ENCODE data around the gene GTPBP1.

GTPBP1 gene

GRCh38 chr22:38753948-38754750 lies 48.4 kb downstream of the GTPBP1 start:
- in situ Hi-C loops (cut with MboI; ENCODE audit: low pct_unique_long_range_greater_than_20kb, low sequenced_read_pairs) = no loop called here
- no peak for DNase-seq

GRCh38 chr22:38754751-38755154 lies 49.0 kb downstream of the GTPBP1 start:
- in situ Hi-C loops (cut with MboI; ENCODE audit: low pct_unique_long_range_greater_than_20kb, low sequenced_read_pairs) = no loop called here
- DNase-seq = peak; percentile 74

DNA sequence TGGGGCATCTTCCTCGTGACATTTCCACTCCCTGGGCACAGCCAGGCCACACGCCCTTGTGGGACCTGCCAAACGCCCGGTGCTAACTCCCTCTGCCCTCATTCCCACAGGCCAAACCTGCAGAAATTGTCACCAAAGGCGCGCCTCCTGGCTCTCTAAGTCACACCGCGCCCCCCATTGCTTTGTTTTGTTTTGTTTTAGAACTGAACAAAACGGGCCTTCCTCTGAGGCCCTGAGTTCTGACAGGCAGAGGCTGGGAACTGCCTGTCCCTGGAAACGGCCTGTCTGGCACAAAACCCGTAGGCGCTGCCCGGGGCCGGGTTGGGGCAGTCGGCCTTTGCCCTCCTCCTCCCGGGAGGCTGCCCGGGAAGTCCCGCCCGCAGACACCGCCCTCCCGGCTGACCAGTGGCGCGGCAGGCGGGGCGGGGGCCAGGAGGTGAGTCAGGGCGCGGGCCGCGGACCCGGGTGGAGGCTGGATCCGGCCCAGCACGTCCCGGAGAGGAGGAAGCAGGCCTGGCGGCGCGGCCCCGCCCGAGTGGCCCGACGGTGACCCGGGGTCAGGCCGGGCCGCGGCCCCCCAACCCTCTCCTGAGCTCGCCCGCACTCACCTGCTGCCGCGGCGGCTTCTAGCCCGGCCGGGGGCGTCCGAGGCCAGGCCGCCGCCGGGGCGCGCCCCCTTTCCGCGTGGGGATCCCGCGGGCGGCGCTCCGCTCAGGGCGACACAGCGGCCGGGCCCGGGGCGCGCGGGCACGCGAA lies 49.6 kb downstream of the GTPBP1 start:
- DNase-seq = peak; percentile 51

DNA sequence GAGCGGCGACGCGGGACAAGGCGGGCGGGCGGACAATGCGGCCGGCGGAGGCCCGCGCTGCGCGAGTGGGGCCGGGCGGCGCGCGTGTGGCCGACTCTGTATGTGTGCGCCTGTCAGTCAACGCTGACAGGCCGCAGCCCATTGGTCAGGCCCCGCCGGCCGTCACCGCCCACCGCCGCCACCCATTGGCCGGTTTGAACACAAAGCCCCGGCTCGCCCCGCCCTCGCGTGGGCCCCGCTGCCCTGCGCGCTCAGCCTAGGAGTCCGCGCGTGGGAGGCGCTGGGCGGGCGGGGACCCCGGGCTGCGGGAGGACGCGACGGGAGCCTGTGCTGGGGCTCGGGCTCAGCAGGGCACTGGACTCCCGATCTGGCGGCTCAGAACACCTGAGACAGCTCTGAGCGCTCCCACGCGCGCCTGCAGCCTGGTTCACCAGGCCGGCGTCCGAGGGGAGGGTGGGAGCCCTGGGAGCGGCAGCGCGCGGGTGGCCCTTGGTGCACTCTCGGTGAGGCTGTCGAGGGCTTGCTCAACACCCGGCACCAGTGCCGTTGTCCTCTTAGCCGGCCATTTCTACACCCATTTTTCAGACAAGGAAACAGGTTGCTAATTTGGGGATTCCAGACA lies 50.3 kb downstream of the GTPBP1 start, which contains the start of gene SUN2:
Gene SUN2, minus strand, starts transcription at position 88 of the 622 bp plus-strand sequence. CDS start 3,370 bp downstream, outside the sequence.
- in situ Hi-C loops (cut with MboI; ENCODE audit: low pct_unique_long_range_greater_than_20kb, low sequenced_read_pairs) = no loop called here
- peak; percentile 87 for DNase-seq

More for the DNA sequence above, 49.6 kb downstream of the GTPBP1 start:
- in situ Hi-C loops (cut with MboI; ENCODE audit: low pct_unique_long_range_greater_than_20kb, low sequenced_read_pairs) = no loop called here

- peak; percentile 26 for DNase-seq
- in situ Hi-C loops (cut with MboI; ENCODE audit: low pct_unique_long_range_greater_than_20kb, low sequenced_read_pairs) = no loop called here
Measured at GRCh38 chr22:38756711-38757463, 51.1 kb downstream of the GTPBP1 start.

- in situ Hi-C loops (cut with MboI; ENCODE audit: low pct_unique_long_range_greater_than_20kb, low sequenced_read_pairs) = no loop called here
- no peak for DNase-seq
Measured at GRCh38 chr22:38757464-38757757, 51.7 kb downstream of the GTPBP1 start.

DNA sequence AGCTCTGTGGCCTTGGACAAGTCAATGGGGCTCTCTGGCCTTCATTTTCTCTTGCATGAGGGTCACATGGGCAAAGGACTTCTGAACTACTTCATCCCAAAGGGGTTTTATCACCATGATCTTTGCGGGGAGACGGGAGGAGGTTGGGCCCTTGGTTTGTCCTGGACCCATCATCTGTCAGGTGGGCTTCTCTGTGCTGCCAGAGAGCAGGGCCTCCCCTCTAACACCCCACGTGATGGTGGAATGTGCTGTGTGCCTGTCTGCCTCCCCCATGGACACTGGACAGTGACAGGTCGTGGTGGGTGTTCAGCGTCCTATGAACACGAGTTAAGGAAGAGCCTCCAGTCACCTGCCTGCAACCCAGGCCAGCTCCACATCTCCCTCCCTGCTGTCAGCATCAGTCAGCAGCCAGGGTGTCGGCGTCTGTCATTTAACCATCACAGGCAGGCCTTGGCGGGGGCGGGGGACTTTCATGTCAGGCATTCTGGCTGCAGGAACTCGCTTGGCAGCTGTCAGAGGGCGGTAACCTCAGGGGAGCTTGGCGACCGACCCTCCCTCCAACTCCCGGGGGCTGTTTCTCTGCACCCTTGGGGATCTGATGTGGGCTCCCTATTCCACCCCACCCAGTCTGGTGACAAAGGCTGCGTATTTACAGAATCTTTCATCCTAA lies 52.7 kb downstream of the GTPBP1 start:
- DNase-seq = no peak
- in situ Hi-C loops (cut with MboI; ENCODE audit: low pct_unique_long_range_greater_than_20kb, low sequenced_read_pairs) = no loop called here

DNA sequence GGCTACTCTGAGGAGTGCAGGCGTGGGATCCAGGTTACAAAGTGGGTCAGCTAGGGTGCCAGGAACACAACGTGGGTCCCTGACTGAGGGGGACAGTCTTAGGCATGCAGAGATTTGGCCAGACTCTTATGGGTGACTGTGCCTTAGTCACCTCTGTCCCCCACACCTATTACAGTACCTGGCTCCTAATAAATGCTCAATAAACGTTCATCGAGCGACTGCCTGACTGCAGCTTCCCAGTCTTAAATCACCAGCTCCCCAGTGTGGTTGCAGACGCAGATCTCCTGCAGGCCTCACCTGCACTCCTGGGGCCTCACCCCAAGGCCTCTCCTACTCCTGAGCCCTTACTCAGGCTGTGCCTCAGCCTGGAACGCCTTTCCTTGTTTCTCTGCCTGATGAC lies 53.3 kb downstream of the GTPBP1 start:
- no peak for DNase-seq
- in situ Hi-C loops (cut with MboI; ENCODE audit: low pct_unique_long_range_greater_than_20kb, low sequenced_read_pairs) = no loop called here

DNA sequence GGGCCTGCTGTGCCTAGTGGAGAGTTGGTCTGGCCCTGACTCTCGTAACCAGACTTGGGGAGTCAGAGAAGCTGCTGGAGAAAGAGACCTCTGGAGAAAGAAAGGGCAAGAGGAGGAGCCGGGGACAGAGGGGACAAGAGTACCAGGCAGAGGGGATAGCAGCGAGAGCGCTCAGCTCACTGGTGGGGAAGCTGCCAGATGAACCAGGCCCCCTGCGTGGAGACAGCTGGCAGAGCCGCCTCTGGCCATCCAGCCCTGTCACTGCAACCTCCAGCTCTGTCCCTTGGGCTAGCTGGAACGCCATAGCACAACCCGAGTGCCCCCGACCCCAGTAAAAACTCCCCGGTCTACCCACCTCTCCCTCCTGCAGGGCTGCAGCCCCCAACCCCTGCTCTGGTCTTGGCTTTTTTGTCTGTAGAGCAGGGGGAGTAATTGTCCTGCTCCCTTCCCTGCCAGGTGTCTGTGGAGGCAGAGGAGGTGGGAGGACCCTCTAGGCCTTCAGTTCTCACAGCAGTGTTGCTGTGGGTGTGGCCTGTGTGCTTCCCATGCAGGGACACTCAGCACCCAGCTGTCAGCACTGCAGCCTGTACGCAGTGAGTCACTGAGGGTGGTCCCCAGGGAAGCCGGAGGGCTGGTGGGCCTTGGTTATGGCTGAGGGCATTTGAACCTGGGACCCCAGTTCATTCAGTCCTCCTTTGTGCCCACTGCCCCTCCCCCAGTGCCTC lies 54.9 kb downstream of the GTPBP1 start:
- in situ Hi-C loops (cut with MboI; ENCODE audit: low pct_unique_long_range_greater_than_20kb, low sequenced_read_pairs) = no loop called here
- DNase-seq = no peak

DNA sequence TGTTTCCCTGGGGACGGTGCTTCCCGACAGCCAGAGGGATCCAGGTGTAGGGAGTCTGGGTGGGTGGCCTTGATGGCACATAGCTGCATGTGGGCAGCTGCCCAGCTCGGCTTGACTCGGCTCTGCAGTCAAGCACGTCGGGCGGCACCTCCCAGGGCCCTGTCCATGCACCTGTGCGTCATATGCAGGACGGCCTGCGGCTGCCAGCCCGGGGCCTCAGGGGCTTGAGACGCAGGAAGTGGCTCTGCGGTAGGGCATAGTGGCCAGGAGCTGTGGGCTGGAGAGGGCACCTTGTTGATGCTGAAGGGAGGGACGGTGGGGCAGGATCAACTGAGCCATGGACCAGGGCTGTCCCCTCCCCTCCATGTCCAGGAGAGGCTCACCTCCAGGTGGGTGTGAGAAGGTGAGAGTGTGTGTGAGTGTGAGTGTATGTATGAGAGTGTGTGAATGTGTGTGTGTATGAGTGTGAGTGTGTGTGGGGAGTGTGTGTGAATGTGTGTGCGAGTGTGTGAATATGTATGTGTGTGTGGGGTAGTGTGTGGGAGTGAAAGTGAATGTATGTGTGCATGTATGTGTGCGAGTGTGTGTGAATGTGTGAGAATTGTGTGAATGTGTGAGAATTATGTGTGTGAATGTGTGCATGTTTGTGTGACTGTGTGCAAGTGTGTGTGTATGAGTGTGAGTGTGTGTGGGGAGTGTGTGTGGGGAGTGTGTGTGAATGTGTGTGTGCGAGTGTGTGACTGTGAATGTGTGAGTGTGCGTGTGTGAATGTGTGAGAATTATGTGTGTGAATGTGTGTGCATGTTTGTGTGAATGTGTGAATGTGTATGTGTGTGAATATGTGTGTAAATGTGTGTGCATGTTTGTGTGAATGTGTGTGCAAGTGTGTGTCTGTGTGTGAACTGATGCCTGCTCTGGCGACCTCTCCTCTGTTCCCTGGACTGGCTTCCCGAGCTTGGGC lies 55.7 kb downstream of the GTPBP1 start:
- in situ Hi-C loops (cut with MboI; ENCODE audit: low pct_unique_long_range_greater_than_20kb, low sequenced_read_pairs) = no loop called here
- DNase-seq = no peak

DNA sequence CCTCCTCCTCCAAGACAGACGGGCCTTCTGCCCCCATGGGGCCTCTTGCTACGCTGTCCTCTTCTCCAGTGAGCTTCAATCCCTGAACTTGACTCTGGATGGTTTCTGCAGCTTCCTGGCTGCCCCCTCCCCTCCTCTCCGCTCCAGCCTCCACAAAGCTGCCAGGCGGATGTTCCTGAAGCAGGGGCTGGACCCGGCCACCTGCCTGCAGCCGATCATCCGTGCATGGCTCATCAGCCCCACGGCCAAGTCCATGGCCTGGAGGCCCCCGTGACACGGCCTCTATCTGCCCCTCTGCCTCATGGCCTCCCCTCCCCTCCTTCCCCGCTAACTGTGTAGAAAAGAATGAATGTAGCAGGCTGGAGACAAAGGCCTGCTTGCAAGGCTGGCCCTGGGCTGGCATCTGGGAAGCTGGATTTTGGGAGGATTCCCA lies 56.8 kb downstream of the GTPBP1 start:
- DNase-seq = no peak
- in situ Hi-C loops (cut with MboI; ENCODE audit: low pct_unique_long_range_greater_than_20kb, low sequenced_read_pairs) = no loop called here

- in situ Hi-C loops (cut with MboI; ENCODE audit: low pct_unique_long_range_greater_than_20kb, low sequenced_read_pairs) = no loop called here
- DNase-seq = peak; percentile 54
Measured at GRCh38 chr22:38766076-38766777, 60.5 kb downstream of the GTPBP1 start.

DNA sequence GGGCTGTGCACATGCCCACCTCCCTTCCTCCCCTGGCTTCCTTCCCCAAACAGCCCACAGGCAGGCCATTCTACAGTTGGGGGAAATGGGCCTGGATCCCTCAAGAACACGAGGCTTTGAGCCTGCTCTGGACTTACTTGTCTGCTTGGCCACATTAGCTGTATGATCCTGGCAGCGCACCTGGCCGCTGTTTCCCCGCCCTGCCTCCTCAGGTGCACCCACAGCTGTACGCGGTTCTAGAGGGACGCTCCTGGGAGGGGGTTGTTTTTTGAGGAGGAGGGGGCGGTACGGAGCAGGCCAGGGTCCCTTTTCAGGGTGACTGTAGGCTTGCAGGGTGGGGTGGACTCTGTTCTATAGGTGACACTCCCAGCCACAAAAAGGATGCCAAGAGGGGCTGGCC lies 61.6 kb downstream of the GTPBP1 start:
- DNase-seq = no peak
- in situ Hi-C loops (cut with MboI; ENCODE audit: low pct_unique_long_range_greater_than_20kb, low sequenced_read_pairs) = no loop called here

- no peak for DNase-seq
- in situ Hi-C loops (cut with MboI; ENCODE audit: low pct_unique_long_range_greater_than_20kb, low sequenced_read_pairs) = no loop called here
Measured at GRCh38 chr22:38768036-38768435, 62.3 kb downstream of the GTPBP1 start.

- in situ Hi-C loops (cut with MboI; ENCODE audit: low pct_unique_long_range_greater_than_20kb, low sequenced_read_pairs) = no loop called here
- DNase-seq = no peak
Measured at GRCh38 chr22:38770257-38770949, 64.7 kb downstream of the GTPBP1 start.

- DNase-seq = no peak
- in situ Hi-C loops (cut with MboI; ENCODE audit: low pct_unique_long_range_greater_than_20kb, low sequenced_read_pairs) = no loop called here
Measured at GRCh38 chr22:38772623-38772873, 66.8 kb downstream of the GTPBP1 start.

All from KBM-7 (cell line).